WERI-Rb-1 (cell line): Measurements from ENCODE around the gene ESR2.

Source experiments
- DNase-seq: peaks from one replicate; pipeline ENCODE4 v3.0.0-alpha.2; 2020
- H3K27ac ChIP-seq: fragments of 250-450 bp; sonication (Bioruptor Pico); 2 replicates; pipeline ENCODE4 v1.5.1; 2020; ENCODE audit warnings: mild to moderate bottlenecking, moderate library complexity
- H3K27me3 ChIP-seq: fragments of 250-450 bp; sonication (Bioruptor Pico); 2 replicates; pipeline ENCODE4 v1.5.1; 2021; ENCODE audit warnings: mild to moderate bottlenecking, low read depth, moderate library complexity; ENCODE audit not compliant: insufficient read depth, severe bottlenecking
- H3K36me3 ChIP-seq: fragments of 250-450 bp; sonication (Bioruptor Pico); 2 replicates; pipeline ENCODE4 v1.5.1; 2020; ENCODE audit warnings: mild to moderate bottlenecking, moderate library complexity
- H3K4me3 ChIP-seq: 2 replicates; pipeline ENCODE4 v1.5.1; 2011; ENCODE audit warnings: low read depth, mild to moderate bottlenecking, control low read depth, low read length
- H3K9me3 ChIP-seq: fragments of 250-450 bp; sonication (Bioruptor Pico); 2 replicates; pipeline ENCODE4 v1.5.1; 2021; ENCODE audit warnings: mild to moderate bottlenecking, moderate library complexity; ENCODE audit not compliant: severe bottlenecking
- CTCF ChIP-seq: IDR thresholded peaks from 2 replicates; pipeline ENCODE4 v1.5.1; 2011; ENCODE audit warnings: low read depth, mild to moderate bottlenecking, control low read depth, inconsistent platforms, low read length

ESR2 gene

GRCh38 chr14:64260418-64260817, 33.8 kb downstream of the ESR2 start:
- Histone ChIP-seq H3K27me3 (no peaks in the 10 kb centered on the region), H3K36me3 (no peaks in the 10 kb centered on the region), H3K4me3 (no peak overlapping the region), H3K27ac (no peak overlapping the region), H3K9me3 (no peaks in the 10 kb centered on the region)
- no peak for TF ChIP-seq CTCF
- no peak for DNase-seq

- no peaks in the 10 kb centered on the region for H3K9me3 ChIP-seq
- no peak for DNase-seq
- H3K27ac ChIP-seq = no peak overlapping the region
- TF ChIP-seq CTCF = no peak
- no peak overlapping the region for H3K4me3 ChIP-seq
- H3K27me3 ChIP-seq = no peaks in the 10 kb centered on the region
- no peaks in the 10 kb centered on the region for H3K36me3 ChIP-seq
Observed at GRCh38 chr14:64255756-64256155, 38.4 kb downstream of the ESR2 start.

GRCh38 chr14:64253672-64254071, 40.5 kb downstream of the ESR2 start:
- H3K9me3 ChIP-seq = no peaks in the 10 kb centered on the region
- no peak for DNase-seq
- no peak overlapping the region for H3K4me3 ChIP-seq
- H3K27ac ChIP-seq = no peak overlapping the region
- no peaks in the 10 kb centered on the region for H3K27me3 ChIP-seq
- no peaks in the 10 kb centered on the region for H3K36me3 ChIP-seq
- TF ChIP-seq CTCF = no peak

- DNase-seq = no peak
- Histone ChIP-seq H3K9me3 (no peaks in the 10 kb centered on the region), H3K27ac (no peak overlapping the region), H3K4me3 (no peak overlapping the region), H3K36me3 (no peaks in the 10 kb centered on the region), H3K27me3 (no peaks in the 10 kb centered on the region)
- no peak for TF ChIP-seq CTCF
Observed at GRCh38 chr14:64249363-64249762, 44.8 kb downstream of the ESR2 start.

- H3K27ac ChIP-seq = no peak overlapping the region
- no peaks in the 10 kb centered on the region for H3K27me3 ChIP-seq
- TF ChIP-seq CTCF = no peak
- no peaks in the 10 kb centered on the region for H3K9me3 ChIP-seq
- DNase-seq = no peak
- no peak overlapping the region for H3K4me3 ChIP-seq
- H3K36me3 ChIP-seq = no peaks in the 10 kb centered on the region
Observed at GRCh38 chr14:64248689-64249088, 45.5 kb downstream of the ESR2 start.

- no peaks in the 10 kb centered on the region for H3K36me3 ChIP-seq
- no peaks in the 10 kb centered on the region for H3K27me3 ChIP-seq
- no peaks in the 10 kb centered on the region for H3K9me3 ChIP-seq
- no peak for DNase-seq
- TF ChIP-seq CTCF = no peak
- no peak overlapping the region for H3K27ac ChIP-seq
- H3K4me3 ChIP-seq = no peak overlapping the region
Observed at GRCh38 chr14:64247195-64247594, 47.0 kb downstream of the ESR2 start.
